Cardiac septum (tissue), 1 donor: Measurements from ENCODE around the gene SYT1. TPM values are rescaled to one million over a fixed set of nuclear protein-coding genes. Genes with fewer than 3 reads are reported as not detected.

Experiments
- DNase-seq: peaks from one replicate; pipeline ENCODE4 v3.0.0-alpha.2; 2020; ENCODE audit warnings: low spot score
- intact Hi-C: fragments of 100-400 bp; cut with DNase I; formaldehyde crosslinking; loops from one replicate; pipeline ENCODE4 v1.14.0; 2022
- total RNA-seq: library from RNA; stranded (reverse); fragmentation: NEBNext Ultra II Directional; extraction: Animal tissue kit (Norgen Biotek cat#: 25700); gene quantifications from one replicate; pipeline ENCODE4 v1.2.1, GENCODE V29; 2021
- donor health status: DM: no; HTN: no; CAD: no.

Gene SYT1
- total RNA-seq, 1 donor from 2014 or later = not detected

DNA sequence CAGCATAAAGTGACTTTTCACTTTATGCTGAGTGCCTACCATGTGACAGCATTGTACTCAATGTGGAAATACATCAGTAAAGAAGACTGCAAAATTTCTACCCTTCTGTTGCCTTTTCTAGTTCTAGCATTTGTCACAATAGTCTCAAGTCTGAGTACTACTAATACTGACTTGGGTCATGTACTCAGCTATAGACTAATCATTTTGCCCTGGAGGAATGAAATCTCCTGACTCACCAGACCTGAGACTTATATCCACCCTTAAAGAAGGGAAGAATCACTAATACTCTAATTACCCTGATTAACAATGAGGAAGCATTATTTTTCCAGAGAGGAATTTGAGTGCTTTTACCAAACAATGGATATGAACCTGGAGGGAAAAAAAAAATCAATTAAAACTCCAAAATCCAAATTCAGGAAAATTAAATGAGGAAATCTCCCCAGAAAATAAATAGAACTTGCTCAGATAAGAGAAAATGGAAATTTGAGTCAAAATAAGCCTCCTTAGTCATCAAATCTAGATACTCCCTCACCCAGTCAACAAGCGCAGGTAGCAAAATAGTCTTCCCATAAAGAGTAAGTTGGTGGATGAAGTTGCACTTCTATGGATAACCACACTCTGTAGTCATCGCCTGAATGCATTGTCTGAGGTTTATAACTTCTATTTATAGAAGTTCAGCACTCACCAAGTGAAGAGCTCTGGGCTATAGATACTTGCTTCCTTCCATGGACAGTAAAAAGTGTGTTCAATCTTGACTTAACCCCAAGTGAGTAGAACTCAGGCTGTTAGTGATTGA, 386.6 kb downstream of the SYT1 start:
- DNase-seq = no peak
- intact Hi-C loops = no loop called here

DNA sequence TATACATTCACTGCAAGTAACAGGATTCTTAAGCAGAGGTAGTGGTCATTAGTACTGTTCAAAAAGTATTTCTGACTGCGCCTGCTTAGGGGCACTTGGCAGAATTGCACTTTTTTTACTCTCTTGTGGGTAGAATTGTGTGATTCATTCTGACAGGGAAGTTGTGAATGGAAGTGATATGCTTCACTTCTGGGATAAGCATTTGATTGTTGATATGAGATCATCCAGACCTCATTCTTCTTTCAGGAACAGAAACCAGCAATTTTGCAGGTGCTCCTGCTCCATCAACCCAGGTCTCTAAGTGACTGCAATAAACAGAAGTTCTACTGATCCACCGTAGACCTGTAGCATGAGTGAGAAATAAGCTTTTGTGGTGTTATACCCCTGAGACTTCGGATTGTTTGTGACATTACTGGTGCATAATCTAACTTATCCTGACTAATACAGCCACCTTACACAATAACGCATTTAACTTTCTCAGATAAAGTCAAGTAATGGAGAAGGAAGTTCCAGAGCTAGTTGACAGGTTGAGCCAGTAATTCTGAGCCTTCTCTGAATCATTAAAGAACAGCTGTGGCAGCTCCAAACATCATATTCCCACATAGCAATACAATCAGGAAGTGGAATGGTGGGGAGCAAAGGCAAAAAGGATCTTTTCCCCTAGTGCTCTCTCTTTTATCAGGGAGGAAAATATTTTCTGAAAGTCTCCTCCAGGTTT, 387.9 kb downstream of the SYT1 start:
- DNase-seq = no peak
- intact Hi-C loops = no loop called here

DNA sequence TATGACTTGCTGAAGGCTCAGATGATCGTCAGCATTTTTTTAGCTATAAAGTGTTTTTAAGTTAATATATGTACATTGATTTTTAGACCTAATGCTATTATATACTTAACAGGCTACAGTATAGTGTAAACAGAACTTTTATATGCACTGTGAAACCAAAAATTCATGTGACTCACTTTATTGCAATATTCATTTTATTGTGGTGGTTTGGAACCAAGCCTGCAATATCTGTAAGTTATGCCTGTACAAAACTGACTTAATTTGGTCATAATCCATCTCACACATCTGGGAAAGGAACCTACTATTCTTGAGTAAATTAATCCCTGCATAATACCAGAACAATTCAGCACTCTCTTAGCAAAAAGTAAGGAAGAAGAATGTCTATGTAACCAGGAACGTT, 390.7 kb downstream of the SYT1 start:
- intact Hi-C loops = no loop called here
- DNase-seq = no peak

DNA sequence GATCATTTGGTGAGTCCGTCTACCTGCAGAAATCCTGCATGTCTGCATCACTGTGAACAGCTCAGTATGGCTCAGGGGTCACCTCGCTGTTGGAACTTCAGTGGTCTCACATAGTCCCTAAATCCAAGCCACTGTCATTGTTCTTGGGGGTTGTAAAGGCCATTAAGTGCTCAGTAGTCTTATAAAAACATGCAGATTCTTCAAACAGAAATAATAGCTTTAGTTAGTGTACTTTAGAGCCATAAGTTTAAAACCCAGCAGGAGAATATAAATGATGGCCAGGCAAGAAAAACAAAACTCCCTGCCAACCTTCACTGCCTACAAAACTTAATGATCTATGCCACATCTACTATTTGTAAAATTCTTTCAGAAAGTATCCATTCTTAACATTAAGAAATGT, 396.3 kb downstream of the SYT1 start:
- no peak for DNase-seq
- intact Hi-C loops = no loop called here

DNA sequence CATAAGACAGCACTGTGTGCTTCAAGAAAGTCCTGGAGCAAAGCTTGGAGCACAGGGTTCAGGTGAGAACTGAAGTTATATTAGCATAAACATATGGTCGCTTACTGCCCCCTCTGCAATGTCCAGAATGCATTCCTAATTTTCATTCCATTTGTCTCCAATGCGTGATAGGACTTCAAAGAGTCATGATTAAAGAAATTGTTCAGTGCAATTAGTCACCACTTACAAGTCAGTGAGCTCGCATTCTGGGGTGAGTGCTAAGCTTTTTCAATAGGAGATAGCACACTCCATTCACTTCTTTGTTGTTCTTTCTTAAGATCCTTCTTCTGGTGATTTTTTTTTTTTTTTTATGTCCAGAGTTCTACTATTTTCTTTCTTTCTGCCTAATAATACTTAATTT, 398.4 kb downstream of the SYT1 start:
- intact Hi-C loops = no loop called here
- no peak for DNase-seq

DNA sequence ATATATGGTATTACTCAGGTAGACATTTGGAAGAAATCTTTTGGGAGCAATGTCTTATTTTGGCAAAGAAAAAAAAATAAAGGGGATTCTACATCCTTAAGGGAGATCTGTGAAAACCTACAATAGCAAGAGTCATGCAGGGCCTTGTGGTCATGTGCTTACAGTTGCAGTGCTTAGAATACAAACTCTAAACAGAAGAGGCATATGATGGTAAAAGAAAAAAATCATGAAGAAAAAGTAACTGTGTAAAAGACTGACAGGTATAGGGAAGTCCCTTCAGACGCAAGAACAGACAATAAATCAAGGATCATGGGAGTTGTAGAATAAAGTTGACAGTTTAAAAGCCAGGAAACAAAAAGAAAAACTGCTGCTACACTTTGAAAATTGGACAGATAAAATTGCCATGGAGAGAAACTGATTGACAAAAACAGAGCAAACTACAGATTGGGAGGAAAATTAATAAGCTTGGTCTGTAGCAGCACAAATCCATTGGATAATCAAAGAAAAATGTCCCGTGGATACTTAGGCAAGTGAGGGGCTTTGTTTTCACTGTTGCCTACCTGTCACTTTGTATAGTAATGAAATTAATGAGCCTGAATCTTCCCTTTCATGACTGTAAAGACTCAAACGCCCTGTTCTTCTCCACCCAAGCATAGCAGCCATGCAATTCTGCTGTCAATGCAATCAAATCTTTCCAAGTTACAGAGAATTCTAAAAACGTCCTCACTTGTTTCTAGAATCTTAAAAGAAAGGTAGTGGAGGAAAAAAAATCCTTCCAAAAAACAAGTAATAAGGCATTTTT, 402.0 kb downstream of the SYT1 start:
- no peak for DNase-seq
- intact Hi-C loops = no loop called here

DNA sequence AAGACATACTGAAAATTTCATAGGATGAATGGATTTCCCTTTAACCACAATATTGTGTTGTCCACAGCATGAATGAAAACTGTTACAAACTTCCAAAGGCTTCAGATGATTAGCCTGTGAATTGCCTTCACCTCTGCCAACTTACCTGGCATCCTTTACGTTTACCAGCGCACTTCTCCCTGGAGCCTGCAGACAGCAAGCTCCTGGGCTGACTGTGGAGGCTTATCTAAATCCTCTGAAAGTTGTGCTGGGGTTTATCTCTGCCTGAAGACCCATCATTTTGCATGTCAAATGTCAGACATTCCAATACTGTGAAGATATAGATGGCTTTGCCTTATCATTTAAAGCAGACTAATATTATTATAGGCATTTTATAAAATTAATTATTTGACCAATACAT, 403.0 kb downstream of the SYT1 start:
- no peak for DNase-seq
- intact Hi-C loops = no loop called here

DNA sequence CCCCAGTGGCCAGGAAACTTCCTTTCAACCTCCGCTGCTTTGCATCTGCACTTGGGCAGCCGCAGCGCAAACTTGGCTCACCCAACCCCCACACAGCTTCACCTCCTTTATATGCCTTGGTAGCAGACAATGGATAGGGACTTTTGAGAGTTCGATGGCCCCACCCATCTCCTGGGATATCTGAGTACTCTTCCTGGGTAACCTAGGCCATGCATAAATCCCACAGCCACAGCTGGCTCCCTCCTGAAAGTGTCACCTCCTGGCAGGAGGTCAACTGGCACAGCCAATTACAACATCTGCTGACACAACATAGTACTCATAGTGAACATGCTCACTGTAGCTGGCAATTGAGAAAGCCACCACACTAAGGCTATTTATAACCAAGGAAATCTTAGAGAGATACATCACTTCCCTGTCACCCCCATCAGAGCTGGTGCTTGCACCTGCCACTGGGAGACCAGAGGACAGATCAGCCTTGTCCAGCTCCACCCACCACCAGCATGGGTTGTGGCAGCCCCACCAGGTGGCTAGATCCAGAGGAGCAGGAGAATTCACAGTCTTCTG, 410.0 kb downstream of the SYT1 start:
- DNase-seq = no peak
- intact Hi-C loops = no loop called here

DNA sequence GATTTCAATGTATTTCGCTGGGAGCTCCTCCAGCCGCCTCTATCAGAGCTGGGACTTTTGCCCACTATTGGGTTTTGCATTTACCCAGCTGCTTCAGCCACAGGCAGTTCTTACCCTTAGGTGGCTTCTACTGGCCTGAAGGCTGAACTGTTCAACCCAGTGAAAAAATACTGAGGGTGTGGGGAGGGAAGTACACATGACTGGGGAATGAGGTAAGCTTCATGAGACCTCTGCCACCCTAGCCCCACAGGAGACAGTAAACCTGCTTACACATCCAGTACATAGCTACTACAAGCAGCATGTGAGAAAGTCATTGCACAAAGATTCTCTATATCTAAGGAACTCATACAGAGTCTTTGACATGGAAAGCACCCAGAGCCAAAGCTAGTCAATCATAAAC, 411.1 kb downstream of the SYT1 start:
- intact Hi-C loops = no loop called here
- no peak for DNase-seq

DNA sequence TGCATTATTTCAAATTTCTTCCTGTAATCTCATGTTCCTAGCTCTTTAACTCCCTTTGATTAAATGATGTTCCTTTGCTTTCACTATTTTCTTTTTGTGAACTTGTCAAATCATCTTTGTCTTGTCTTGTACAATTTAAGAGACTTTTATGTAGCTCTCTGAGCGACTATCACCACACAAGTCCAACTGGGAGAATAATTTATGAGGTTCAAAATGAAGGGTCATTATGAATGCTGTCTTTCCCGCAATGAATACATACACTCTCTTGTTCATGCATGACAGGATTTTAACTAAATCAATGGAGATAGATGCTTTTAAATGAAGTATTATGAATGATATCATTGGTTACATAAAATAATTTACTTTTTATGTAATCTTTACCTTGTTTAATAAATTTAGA, 418.8 kb downstream of the SYT1 start:
- DNase-seq = no peak
- intact Hi-C loops = no loop called here

DNA sequence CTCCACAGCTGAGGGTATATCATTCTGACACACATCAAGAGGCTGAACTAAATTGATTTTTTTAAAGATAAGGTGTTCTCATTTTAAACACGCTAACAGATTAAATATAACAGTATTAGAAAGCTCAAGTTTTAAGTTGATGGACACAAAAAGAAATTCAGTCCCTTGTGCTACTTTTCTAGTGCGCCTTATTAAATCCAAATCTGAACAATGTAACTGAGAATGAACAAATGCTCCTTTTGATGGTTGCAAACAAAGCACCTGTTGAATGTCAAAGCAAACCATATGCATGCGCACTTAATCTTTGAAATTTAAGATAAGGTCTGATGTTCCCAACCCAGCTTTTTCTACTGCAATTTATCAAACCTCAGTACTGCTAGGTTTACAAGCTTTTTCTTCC, 424.3 kb downstream of the SYT1 start:
- DNase-seq = no peak
- intact Hi-C loops = no loop called here

DNA sequence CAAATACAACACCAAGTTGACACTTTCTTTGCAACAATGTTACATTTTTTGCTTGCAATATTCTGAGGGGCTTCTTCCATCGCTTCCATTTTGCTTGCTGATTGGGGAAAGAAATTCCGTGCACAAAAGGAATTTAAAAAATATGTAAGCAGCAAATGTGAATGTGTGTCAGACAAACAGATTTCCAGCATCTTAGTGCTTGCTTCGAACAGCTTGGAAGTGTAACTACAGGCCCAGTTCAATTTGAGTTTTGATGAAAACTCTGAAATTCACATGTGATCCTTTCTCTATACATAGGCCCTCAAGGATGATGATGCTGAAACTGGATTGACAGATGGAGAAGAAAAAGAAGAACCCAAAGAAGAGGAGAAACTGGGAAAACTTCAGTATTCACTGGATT, 427.1 kb downstream of the SYT1 start:
- no peak for DNase-seq
- intact Hi-C loops = no loop called here

DNA sequence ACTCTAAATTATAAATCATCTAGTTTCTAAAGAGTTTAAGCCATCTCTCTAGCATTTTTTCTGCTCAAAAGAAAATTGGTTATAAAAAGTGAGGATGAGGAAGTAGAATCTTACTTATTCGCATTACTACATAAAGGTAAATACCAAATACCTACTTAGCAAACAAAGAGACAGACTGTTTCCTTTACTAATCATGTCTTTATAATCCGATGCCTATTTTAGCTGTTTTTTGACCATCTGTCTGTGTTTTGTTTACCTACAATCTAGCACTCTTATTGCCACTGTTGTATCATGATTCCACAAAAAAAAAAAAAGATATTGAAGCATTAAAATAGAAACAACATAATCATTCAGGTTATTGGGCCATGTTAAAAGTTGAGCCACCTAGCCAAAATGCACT, 430.0 kb downstream of the SYT1 start:
- no peak for DNase-seq
- intact Hi-C loops = no loop called here

DNA sequence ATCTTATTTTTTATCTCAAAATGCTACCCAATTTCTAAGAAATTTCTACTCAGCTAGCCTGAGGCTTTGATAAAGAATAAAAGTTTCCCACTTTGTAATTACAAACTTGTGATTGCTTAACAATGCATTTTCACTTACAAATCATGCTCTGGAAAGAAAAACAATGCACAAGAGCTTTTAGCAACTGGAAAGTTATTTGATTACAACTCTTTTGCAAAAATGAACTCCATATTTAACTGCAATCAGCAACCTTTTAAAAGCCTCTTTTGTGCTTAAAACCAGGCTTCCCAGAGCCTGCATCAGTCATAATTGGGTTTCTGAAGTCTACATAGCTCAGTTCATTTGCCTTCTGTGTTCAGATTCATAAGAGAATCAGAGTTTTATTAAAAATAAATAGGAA, 431.0 kb downstream of the SYT1 start:
- DNase-seq = no peak
- intact Hi-C loops = no loop called here

DNA sequence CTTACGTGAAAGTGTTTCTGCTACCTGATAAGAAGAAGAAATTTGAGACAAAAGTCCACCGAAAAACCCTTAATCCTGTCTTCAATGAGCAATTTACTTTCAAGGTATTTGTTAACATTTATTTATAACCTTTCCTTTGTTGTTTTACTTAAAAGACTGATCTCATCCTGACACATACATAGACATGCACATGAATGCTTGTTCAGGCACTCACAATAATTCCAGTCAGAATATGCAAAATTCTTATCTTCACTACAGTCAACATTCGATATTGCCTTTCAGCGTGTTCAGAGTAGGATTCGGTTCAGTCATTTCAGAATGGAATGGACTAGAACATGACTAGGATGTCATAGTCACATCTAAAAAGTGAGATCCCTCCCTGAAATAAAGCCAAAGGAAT, 431.6 kb downstream of the SYT1 start:
- intact Hi-C loops = no loop called here
- no peak for DNase-seq

DNA sequence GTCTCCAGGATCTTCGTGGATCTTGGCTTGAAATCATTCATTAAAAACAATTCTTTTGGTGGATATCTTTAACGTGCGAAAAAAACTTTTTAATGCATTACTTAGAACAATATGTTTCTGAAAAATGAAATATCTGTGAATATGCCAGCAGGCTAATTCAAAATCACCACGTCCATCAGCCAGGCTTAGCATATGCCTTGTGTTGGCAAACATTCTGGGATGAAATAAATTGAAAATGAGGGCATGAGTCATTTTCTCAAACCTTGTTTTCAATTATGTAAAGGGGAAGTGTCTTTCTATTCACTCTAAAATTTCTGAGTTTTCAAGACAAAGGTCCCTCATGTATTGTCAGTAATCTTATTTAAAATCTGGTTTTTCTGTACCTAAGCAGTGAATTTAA, 432.3 kb downstream of the SYT1 start:
- intact Hi-C loops = no loop called here

DNA sequence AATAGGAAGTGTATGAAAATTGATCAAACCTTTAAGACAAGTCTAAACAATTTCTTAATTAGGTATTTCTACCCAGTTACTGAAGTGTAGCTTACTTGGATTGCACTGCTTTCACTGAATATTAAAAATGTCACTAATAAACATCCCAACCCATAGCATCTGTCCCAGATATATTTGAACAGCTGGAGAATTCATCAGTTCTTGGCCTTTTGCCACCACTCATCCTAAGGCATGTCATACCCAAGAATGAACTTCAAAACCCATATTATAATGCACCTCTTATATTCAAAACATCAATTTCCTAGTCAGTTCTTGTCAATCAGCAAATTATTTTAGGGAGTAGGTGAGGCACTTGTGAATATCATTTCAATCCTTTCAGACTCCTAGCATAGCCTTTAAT, 433.9 kb downstream of the SYT1 start:
- DNase-seq = no peak
- intact Hi-C loops = no loop called here

More for the DNA sequence above, 432.3 kb downstream of the SYT1 start:
- DNase-seq = no peak

DNA sequence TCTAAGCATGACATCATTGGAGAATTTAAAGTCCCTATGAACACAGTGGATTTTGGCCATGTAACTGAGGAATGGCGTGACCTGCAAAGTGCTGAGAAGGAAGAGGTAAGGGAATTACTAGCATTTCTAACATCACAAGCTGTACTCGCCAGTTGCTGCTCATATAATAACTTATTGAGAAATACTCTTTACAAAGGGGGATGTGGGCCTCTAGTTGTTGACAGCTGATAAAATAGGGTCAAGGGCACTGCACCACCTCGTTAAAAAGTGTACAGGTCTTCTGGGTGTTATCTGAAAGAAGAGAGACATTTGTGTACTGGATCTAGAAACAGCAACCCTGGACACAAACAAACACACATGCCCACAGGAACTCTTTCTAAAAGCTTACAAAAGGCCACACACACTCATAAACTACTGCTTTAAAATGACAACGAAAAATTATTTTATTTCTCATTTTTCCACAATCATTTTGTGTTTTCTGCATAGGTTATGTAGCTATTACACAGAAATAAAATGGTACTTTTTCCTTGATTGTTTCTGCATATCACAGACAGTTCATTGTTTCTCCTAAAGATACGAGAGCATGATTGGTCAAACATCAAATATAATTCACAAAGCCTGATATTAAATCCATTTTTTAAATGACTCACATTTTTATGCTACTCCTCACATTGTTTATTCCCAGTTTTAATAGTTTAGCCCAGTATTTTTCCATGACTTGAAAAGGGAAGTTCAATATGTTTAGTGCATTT, 435.0 kb downstream of the SYT1 start:
- intact Hi-C loops = no loop called here
- no peak for DNase-seq

DNA sequence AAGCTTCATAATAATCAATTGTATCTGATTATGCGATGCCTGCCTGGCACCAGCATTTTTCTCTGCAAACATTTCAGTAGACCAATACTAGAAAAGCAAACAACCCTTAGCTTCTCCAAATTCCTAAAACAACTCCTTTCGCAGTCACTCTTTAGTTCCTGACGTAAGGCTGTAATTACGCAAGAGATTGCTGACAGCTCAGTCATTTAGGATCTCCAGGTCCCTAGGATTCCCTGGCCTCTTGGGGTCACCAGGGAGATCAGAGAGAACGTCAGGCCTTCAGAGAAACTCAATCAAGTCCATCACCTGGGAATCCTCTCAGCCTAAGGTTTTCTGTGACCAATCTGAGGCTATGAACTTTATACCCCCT, 435.6 kb downstream of the SYT1 start:
- intact Hi-C loops = no loop called here
- DNase-seq = no peak

DNA sequence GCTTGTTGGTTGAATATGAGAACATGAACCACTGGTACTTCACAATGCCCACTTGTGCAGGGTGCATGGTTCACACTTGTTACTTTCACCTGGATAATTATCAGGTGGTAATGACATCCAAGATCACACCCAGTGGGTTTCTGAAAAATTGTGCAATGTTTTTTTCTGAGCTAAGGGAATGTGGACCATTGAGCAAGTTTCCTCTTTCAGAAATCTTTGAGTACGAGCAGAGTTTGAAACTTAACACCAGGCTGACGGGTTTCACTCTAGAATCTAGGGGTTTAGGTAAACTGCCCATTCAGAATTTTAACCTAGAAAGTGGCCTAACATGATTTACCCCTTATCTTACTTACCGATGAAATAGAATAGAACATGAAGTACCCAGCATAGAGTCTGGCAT, 436.6 kb downstream of the SYT1 start:
- DNase-seq = no peak
- intact Hi-C loops = no loop called here
